Activated CD4-positive, alpha-beta T cell treated with anti-CD3 and anti-CD28 coated beads, Interleukin-2, Interleukin-6, amounts not matched to agents 100 ng/mL and 50 ng/mL, durations not matched to agents 16 hours and 8 hours (primary cell): ENCODE measurements around the gene NRAS.

Source experiments
- DNase-seq: peaks from one replicate; pipeline ENCODE4 v3.0.0-alpha.2; 2020

Gene NRAS

GRCh38 chr1:114725230-114725629 lies 8.7 kb upstream of the NRAS start:
- DNase-seq, result no peak

- DNase-seq, result no peak
Observed at GRCh38 chr1:114723915-114724314, 7.3 kb upstream of the NRAS start.

GRCh38 chr1:114723457-114723856 lies 6.9 kb upstream of the NRAS start:
- no peak for DNase-seq

- no peak for DNase-seq
Observed at GRCh38 chr1:114720492-114720891, 3.9 kb upstream of the NRAS start.

- DNase-seq, result no peak
Observed at GRCh38 chr1:114719424-114719787, 2.8 kb upstream of the NRAS start.

- DNase-seq, result peak; percentile 32
Observed at GRCh38 chr1:114718661-114719423, 2.3 kb upstream of the NRAS start.

GRCh38 chr1:114715952-114716303 lies 643 bp downstream of the NRAS start:
- no peak for DNase-seq

- DNase-seq, result no peak
Observed at GRCh38 chr1:114712977-114713376, 3.6 kb downstream of the NRAS start.

GRCh38 chr1:114710360-114710759 lies 6.2 kb downstream of the NRAS start:
- no peak for DNase-seq

- no peak for DNase-seq
Observed at GRCh38 chr1:114707604-114708003, 9.0 kb downstream of the NRAS start.

GRCh38 chr1:114703242-114703641 lies 13.3 kb downstream of the NRAS start:
- DNase-seq, result no peak

GRCh38 chr1:114702737-114703136 lies 13.8 kb downstream of the NRAS start:
- no peak for DNase-seq

- no peak for DNase-seq
Observed at GRCh38 chr1:114701931-114702330, 14.6 kb downstream of the NRAS start.

- DNase-seq, result no peak
Observed at GRCh38 chr1:114700036-114700600, 16.5 kb downstream of the NRAS start.

GRCh38 chr1:114696810-114697209 lies 19.8 kb downstream of the NRAS start:
- DNase-seq, result no peak

- no peak for DNase-seq
Observed at GRCh38 chr1:114695430-114696058, 21.0 kb downstream of the NRAS start, which contains the start of gene AMPD1. AMPD1 (minus strand) TSS chr1:114695546; CDS start chr1:114695471, 75 bp downstream.

- no peak for DNase-seq
Observed at GRCh38 chr1:114694540-114695310, 21.8 kb downstream of the NRAS start.

- DNase-seq, result no peak
Observed at GRCh38 chr1:114692947-114693346, 23.6 kb downstream of the NRAS start.

GRCh38 chr1:114691061-114691460 lies 25.5 kb downstream of the NRAS start:
- no peak for DNase-seq

- no peak for DNase-seq
Observed at GRCh38 chr1:114690148-114690547, 26.4 kb downstream of the NRAS start.

GRCh38 chr1:114688526-114688925 lies 28.0 kb downstream of the NRAS start:
- DNase-seq, result no peak

GRCh38 chr1:114685851-114686250 lies 30.7 kb downstream of the NRAS start:
- DNase-seq, result no peak

GRCh38 chr1:114677691-114678090 lies 38.9 kb downstream of the NRAS start:
- DNase-seq, result no peak

GRCh38 chr1:114676115-114676514 lies 40.5 kb downstream of the NRAS start:
- DNase-seq, result no peak
